Hindlimb muscle (tissue), 1 donor: ENCODE results near the gene KIF13A. TPM values are rescaled to one million over a fixed set of nuclear protein-coding genes. Genes with fewer than 3 reads are reported as not detected.
A peak's percentile ranks its signal among the peaks of the same experiment; 100 is the strongest.
"Not testable (repeated sequence)": the region's sequence is repeated elsewhere in the genome, so short reads cannot be mapped to it uniquely, and the experiment has no call there.

Source experiments
- DNase-seq: peaks from one replicate; pipeline ENCODE4 v3.0.0-alpha.2; 2013
- polyA plus RNA-seq: library from polyadenylated mRNA; unstranded; fragments of 120-200 nt; gene quantifications from one replicate; pipeline ENCODE4 v1.2.1, GENCODE V29; 2013; ENCODE audit not compliant: insufficient read length

The KIF13A gene
- polyA plus RNA-seq, 1 donor = 42.8 TPM

DNA sequence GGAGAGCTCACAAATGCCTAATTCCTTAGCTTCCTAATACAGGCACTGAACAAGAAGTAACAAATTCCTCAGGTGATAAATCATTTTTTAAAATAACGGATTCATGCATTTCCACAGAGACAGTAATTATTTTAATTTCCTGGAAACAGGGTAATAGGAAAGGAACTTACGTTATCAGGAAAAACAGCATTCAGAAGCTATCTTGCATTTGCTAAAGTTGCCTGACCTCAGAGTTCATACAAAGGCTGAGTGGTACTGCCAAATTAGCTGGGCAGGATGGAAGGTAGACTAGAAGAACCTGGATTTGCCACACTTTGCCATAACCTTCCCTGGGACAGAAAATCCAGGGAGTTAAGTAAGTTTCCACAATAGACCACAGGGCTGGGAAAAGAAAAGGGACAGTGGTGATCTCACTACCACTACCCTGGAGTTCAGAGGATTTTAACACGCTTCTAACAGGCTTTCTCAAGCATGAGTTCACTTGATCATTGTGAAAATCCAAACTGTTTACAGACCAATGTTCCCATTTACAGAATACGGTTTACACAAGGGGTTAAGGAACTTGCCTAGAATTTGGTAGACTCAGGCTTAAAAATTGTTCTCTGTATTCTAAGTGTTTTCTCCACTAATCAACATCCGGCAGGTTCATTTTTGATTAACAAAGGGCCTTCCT, 57.0 kb downstream of the KIF13A start:
- no peak for DNase-seq

DNA sequence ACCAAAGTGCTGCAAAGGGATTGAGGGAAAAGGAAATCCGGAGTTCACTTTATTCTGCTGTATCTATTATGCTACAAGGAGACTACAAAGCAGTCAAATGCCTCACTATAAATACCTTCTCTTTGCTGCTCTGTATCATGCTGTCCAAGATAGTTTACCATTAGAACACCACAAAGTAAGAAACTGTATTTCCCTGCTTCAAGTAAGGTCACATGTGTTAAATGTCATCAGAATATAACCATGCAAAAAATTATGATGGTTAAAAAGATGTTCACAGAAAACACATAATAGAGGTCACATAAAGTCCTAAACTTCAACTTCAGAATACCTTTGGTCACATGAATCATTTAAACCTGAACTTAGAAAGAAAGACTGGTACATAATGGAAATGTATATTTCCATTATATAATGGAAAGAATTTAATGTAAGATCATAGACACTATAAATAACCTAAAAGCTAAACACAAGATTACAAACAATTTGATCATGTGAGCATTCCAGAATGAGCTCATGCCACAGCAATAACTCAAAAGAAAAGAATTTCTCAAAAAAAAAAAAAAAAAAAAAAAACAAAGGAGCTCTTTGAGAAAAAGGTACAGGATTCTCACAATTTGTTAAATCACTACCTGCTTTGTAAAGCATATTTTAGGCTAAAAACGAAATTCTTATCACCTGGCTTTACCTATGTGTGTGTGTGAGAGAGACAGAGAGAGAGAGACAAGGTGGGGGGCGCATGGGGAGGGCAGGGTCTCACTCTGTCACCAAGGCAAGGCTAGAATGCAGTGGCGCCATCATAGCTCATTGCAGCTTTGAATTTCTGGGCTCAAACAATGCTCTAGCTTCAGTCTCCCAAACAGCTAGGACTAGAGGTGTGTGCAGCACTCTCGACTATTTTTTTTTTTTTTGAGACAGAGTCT, 58.7 kb downstream of the KIF13A start:
- no peak for DNase-seq

DNA sequence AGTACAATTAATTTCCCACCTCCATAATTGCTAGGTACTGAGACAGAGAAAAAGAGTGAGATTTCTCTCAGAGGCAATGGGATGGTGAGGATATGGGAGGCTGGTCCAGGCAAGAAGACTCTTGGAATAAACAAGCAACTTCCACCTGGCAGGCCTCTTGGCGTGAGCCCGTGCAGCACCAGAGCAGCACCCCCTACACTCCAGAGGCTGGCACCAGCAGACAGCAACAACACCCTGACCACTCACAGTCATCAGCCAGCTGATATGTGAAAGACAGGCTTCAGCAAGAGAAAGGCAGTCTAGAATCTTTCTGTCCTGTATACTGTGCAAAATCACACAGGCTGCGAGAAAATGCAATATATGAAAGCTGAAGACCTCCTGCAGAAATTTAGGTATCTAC, 59.7 kb downstream of the KIF13A start:
- no peak for DNase-seq

DNA sequence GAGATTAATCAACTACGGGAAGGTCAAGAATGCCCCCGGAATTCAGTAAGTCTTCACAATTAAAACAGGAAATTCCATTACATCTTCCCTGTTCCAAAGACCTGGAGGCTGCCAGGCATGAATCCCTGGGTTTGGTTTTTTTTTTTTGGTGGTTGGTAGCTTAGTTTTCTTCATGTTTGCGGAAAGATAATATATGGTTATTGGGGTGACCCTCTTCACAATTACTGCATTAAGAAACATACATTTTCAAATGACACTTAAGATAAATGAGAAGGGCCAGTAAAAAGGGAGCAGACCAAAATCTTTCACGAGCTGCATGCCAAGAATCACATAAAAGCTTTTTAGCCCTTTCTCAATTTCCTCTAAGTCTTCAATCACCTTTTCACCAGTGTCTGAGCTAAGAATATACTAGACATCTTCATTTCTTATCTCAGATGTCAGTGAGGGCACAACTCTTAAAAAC, 64.0 kb downstream of the KIF13A start:
- DNase-seq = no peak

DNA sequence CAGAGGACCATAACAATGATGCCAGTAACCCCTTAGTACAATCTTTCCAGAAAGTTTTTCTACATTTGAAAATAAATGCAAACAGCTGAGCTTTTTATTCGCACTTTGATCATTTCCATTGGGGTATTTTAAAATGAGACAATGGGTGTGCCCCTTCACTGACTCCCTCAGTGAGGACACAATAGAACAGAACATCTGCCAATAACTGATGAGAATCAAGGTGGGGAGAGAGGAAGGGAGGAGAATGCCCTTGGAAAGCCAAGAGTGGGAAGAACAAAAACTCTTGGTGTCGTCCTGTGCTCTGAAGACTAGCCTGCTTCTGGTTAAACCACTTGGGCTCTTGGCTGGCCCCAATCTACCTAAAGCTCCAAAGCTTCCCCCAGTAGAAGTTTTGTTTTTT, 66.0 kb downstream of the KIF13A start:
- DNase-seq = no peak

DNA sequence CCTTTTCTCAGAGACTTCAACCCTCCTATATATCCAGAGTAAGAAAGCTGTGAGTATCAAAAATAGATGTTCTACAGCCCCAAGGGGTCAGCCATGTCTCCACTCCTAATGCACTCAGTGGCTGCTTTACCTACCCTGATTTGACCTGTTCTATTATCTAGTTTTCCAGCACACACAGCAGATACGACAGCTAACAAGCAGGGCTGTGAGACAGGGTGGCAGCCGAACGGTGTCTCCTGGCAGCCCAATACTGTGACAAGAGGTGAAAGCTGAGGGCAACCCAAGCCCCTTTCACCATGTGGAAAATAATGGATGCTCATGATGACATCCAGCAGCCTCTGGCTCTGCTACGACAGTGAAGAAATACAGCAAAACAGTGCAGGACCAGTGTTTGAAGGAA, 67.9 kb downstream of the KIF13A start:
- DNase-seq = no peak

DNA sequence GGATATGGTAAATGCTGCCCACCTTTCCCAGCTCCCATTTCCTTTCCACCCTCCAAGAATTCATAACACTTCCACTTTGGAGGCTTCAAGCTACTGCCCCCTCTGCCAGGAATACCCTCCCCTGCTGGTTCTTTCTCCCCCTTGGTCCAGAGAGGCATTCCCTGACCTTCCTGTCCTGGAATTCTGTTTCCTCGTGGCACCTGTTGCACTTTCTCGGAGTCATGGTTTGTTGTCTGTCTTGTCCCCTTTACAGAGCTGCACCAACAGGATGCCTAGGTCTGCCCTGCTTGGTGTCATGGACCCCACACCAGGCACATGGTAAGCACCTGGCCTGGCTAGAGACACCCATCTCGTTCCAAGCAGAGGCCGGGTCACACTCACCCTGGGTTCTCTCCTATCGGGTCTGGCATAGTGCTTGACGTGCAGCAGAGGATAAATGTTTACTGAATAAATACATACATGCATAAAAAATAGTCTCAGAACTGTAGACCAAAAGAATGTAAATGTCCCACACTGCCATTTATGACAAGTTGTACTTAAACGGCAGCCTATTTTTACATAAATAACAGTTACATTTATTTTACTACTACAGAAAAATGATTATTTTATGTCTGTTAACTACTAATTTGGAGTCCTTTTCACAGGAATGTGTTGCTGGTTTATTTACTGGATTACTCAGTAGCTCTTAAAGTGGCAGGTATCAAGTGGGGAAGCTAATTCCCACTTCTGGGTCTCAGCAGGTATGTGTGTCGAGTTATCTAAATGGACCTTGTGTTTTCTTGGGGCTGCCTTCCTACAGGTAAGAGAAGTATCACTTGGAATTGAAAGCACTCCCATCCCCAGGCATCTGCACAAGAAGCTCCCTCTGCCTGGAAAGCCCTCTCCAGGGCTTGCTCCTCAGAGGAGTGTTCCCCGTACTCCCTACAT, 69.3 kb downstream of the KIF13A start:
- DNase-seq = no peak

DNA sequence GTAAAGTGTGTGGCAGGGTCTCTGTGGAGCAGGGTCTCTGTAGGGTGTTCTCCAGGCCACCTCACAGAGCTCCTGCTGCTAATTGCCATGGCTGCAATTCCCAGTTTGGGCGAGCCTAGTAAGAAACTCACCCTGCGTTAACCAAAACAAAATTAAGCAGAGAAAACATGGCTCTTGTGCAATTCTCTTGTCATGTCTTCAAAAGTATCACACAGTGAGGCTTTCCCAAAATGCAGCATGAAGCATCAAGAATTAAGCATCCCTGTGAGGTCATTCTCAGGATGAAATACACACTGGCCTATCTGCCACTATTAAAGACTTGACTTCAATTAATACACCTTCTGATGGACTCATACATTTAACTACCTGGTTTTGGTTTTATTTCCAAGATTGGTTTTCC, 72.8 kb downstream of the KIF13A start:
- DNase-seq = no peak

DNA sequence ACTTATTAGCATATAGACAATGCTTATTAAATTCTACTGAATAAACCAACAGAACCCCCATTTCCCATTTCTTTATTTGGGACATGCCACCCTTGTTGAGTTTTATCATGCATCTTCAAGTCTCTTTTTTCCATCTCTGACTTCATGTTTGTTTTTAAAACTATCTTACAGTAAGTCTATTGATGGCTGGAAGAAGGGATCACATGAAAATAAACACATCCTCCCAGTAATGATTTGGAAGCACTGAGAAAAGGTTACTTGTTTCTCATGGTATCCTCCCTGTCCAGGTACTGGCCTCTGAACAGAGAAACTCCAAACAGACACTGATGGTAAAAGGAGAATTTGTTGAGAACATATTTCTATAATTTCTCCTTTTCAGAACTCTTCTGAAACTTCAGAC, 74.9 kb downstream of the KIF13A start:
- DNase-seq = no peak

DNA sequence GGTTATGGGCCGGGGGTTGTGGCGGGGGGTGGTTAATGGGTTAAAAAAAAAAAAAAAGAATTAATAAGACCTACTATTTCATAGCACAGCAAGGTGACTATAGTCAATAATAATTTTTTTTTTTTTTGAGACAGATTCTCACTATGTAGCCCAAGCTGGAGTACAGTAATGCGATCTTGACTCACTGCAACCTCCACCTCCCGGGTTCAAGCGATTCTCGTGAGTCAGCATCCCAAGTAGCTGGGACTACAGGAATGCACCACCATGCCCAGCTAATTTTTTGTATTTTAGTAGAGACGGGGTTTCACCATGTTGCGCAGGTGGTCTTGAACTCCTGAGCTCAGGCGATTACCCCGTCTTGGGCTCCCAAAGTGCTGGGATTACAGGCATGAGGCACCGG, 75.8 kb downstream of the KIF13A start:
- not testable (repeated sequence) for DNase-seq

DNA sequence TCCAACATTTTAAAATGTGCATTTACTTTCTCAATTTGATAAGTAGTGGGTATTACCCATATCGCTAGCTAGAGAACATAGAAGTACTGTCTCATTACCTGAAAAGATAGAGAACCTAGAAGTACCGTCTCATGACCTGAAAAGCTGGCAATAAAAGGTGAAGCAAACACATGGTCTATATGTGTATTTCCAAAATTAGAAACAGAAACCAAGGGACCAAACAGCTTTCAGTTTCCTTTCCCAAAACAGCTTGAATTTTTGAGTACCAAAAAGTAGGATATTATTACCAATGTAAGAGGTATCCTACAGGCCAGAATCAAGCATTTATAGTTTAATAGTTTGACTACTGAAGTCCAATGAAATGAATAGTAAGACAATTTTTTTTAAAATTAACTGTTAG, 77.2 kb downstream of the KIF13A start:
- DNase-seq = no peak

DNA sequence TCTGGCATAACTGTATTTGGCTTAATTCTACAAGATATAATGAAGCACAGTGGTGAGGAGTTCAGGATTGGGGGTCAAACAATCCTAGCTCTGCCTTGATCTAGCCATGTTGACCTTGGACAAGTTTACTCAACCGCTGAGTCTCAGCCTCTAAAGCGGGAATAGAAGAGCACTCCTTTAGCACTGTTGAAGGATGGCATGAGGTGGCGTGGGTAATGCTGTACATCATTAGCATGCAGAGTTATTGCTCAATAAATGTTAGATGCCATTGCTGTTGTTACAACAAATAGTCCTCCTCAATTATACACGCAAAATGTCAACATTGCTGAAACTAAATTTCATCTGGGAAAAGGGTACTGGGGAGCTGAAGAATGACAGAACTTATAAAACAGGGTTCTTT, 78.6 kb downstream of the KIF13A start:
- no peak for DNase-seq

DNA sequence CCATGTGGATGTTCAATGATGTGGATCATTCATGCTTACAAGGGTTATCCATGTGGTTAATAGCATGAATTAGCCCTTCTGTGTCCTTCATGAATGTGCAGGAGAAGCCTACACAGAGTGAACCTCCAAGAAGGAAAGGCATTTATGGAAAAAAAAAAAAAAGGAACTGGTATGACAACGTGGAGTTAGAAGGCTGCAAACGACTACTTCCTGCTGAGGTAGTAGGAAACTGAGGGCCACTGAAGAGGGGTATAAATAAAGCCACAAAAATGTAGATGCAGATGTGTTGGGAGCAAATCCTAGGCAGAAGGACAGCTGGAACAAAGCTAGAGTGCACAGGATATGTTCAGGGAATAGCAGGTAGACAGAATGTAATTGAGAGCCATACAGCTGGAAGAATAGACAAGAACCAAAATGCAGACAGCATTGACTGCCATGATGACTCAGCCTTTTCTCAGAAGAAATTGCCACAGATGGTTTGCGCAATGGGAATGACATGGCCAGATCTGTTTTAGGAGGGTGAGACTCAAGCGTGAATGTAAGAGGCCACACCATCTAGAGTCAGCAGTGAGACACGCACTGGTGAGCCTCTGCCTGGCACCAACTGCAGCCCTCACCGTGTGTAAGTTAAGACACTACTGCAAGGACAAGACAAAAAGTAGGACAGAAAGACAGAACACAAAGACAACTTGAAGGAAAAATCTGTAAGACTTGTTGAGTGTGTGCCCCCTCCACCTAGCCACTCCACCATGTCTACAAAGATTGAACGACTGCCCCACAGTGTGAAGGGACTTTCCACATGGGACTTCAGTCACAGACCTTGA, 79.8 kb downstream of the KIF13A start:
- DNase-seq = peak; percentile 52

DNA sequence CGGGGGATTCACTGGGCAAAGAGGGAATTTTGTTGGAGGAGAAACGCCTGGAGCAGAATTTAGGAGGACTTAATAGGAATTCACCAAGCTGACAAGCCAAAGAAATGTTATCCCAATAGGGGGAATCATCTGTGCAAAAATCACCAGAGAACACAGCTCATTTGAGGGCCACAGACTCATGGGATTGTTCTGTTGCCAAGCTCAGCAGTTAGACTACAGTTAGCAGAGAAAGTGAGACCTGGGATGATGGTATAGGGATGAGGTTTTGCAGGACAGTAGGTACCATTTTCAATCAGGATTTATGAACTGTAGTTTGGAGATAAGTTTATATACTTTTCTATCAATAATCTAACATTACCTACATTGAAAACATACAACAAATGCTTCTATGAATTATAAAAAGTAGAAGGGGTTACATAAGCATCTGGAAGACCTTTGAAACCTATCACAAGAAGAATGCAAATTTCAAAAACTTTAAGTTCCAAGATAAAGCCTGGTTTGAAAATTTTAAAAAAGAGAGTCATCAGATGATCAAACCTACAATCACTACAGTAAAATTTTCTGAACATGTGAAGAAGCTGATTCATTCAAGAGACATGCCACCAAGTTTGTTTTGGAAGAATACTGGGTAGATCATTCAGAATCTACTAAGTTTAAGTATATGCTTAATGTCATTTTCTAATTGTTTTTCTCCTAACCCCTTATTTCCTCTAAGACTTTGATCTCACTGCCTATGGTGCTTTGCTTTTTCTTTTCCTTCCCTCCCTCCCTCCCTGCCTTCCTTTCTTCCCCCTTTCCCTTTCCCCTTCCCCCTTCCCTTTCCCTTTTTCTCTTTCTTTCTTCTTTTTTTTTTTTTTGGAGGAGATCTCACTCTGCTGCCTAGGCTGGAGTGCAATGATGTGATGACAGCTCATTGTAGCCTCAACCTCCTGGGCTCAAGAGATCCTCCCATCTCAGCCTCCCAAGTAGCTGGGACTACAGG, 81.5 kb downstream of the KIF13A start:
- no peak for DNase-seq

DNA sequence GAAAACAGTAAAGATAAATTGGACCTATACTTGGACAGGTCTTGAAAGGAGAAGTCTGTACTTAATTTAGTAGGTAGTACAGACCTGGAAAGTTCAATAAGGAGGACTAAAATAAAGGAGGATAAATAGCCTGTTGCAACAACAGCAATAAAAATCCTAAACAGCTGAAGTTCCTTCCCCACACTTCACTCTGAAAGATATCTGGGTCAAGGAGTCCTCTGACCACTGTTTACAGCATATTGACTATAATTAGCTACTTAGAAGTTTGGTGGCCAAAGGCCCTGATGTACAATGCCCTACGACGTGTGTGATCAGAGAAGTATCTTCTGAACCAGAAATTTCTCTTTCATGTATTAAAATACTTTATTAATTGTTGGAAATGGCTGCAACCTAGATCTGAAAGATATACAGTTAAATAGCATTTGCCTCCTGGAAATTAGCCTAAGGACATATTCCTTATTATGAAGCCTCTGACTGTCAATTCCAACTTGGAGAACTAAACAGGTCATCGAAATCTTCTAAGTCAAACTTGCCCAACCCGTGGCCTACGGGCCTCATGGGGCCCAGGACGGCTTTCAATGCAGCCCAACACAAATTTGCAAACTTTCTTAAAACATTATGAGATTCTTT, 82.8 kb downstream of the KIF13A start:
- no peak for DNase-seq

DNA sequence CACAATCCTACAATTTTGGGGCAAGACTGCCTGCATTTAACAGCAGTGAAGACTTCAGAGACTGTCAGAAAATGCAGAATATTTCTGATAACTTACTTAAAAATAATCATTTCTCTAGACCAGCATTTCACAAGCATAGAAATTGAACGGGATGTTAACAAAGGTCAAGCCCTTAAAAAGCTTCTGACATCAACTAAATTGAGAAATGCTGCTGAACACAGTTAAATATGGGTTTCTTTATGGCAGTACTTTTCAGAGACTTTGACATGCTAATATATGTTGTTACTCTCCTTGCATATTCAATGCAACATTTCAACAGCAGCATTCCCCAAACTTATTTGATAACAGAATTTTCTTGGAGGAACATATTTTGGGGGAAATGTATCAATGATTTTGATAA, 84.5 kb downstream of the KIF13A start:
- DNase-seq = no peak

DNA sequence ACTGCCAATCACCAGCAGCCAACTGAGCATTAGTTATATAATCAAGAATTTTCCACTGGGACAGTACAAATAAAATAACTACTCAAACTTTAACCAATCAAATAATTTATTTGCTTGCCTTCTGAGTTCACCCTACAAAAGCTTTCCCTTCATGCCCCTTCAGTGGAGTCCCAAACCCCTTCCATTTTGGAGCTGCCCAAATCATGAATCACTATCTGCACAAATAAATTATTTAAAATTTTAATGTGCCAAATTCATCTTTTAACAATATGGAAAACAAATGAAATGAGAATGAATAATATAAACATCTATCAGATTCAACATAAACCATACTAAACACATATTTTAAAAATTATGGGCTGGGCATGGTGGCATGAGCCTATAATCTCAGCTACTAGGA, 85.9 kb downstream of the KIF13A start:
- no peak for DNase-seq

DNA sequence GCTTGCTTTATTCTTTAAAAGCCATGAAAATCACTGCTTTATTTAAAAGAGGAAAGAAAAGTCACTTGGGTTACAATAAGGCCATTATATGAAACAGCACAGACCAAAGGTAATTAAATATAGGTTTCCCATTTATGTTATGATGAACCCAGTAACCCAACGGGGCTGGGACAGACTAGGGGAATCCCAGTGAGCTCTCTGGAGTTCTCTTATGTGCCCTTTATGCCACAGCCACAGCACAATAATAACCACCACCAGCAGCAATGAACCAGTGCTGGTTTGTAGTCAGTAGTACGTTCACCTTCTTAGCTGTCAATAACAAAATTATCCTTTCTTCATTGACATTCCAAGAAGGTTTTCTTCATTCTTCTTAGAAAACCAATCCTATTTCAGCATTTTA, 87.4 kb downstream of the KIF13A start:
- DNase-seq = no peak

DNA sequence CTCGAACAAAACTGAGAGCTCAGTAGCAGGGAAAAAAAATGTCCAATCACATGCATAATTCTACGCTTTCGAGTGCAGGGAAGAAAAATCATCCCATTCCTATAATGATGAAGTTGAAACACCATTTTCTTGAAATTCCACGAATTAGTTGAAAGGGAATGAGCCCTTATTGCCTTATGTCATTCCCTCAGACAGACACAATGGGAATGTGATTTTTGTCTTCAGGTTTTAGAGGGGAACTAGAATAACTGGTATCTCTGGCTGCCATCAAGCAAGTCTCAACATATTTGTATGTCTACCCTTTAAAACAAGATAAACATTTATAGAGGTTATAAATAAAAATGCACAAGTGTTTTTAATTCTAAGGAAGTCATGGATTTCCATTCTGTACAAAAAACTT, 87.9 kb downstream of the KIF13A start:
- no peak for DNase-seq

DNA sequence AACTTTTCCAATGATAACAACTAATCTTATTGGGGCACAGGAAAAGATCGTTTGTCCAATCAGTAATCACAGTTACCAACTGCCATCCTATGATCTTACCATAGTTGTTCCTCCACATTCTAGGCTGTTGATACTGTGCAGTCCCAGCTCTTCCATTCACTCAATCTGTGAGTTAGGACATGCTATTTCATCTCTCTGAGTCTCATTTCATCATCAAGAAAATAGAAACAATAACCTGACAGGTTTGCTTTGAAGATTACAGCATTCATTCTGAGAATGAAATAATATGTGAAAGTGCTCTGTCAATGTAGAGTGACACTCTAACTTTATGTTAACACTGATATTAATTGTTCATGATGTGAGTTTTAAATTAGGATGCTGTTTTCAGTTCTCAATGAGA, 89.8 kb downstream of the KIF13A start:
- DNase-seq = no peak
